KMS-11 (cell line): ENCODE measurements around the gene LASP1NB.

ENCODE experiments used
- H2AFZ ChIP-seq: fragments of 200-600 bp; sonication (generic); 2 replicates; pipeline ENCODE4 v1.6.1; 2016; ENCODE audit warnings: antibody characterized with exemption, mixed run types, low read depth
- H3K27ac ChIP-seq: fragments of 200-600 bp; sonication (generic); 2 replicates; pipeline ENCODE4 v1.6.1; 2016; ENCODE audit warnings: mild to moderate bottlenecking, mixed run types
- H3K27me3 ChIP-seq: fragments of 200-600 bp; sonication (generic); 2 replicates; pipeline ENCODE4 v1.6.1; 2017; ENCODE audit warnings: mild to moderate bottlenecking, low read depth, mixed run types, moderate library complexity; ENCODE audit not compliant: insufficient read depth
- H3K36me3 ChIP-seq: fragments of 200-600 bp; sonication (generic); 2 replicates; pipeline ENCODE4 v1.6.1; 2017; ENCODE audit warnings: mild to moderate bottlenecking, mixed run types; ENCODE audit not compliant: insufficient read depth
- H3K4me1 ChIP-seq: fragments of 200-600 bp; sonication (generic); 2 replicates; pipeline ENCODE4 v1.6.1; 2016; ENCODE audit warnings: mild to moderate bottlenecking, low read depth, mixed run types; ENCODE audit not compliant: poor library complexity, severe bottlenecking
- H3K4me2 ChIP-seq: fragments of 200-600 bp; sonication (generic); 2 replicates; pipeline ENCODE4 v1.7.0; 2016; ENCODE audit warnings: mild to moderate bottlenecking, mixed run types
- H3K4me3 ChIP-seq: fragments of 200-600 bp; sonication (generic); IDR thresholded peaks from 2 replicates; pipeline ENCODE4 v1.6.1; 2017; ENCODE audit warnings: low read depth, low read length, mixed read lengths; ENCODE audit not compliant: insufficient read depth
- H3K79me2 ChIP-seq: fragments of 200-600 bp; sonication (generic); 2 replicates; pipeline ENCODE4 v1.6.1; 2016; ENCODE audit warnings: low read depth, mixed run types; ENCODE audit not compliant: insufficient read depth
- H3K9ac ChIP-seq: fragments of 200-600 bp; sonication (generic); 2 replicates; pipeline ENCODE4 v1.6.1; 2016; ENCODE audit warnings: mild to moderate bottlenecking, mixed run types
- H4K20me1 ChIP-seq: fragments of 200-600 bp; sonication (generic); 2 replicates; pipeline ENCODE4 v1.6.1; 2016; ENCODE audit warnings: mild to moderate bottlenecking, mixed run types; ENCODE audit not compliant: insufficient read depth
- CTCF ChIP-seq: fragments of 200-600 bp; sonication (generic); conservative IDR thresholded peaks from 2 replicates; pipeline ENCODE4 v1.6.1; 2017; ENCODE audit warnings: low read depth, mild to moderate bottlenecking, antibody characterized with exemption, low read length, moderate library complexity, mixed read lengths

The LASP1NB gene

GRCh38 chr17:38915639-38915995 lies 9.8 kb upstream of the LASP1NB start:
- Histone ChIP-seq H3K4me1 (no peaks in the 10 kb centered on the region), H3K79me2 (no peaks in the 10 kb centered on the region), H3K9ac (no peak overlapping the region), H4K20me1 (no peaks in the 10 kb centered on the region), H3K36me3 (no peaks in the 10 kb centered on the region), H3K4me2 (no peak overlapping the region), H3K27ac (no peak overlapping the region), H3K27me3 (no peaks in the 10 kb centered on the region), H2AFZ (no peak overlapping the region), H3K4me3 (no peak overlapping the region)
- TF ChIP-seq CTCF = no peak

GRCh38 chr17:38916771-38917170 lies 8.6 kb upstream of the LASP1NB start:
- H3K79me2 ChIP-seq = no peaks in the 10 kb centered on the region

GRCh38 chr17:38917259-38917658 lies 8.2 kb upstream of the LASP1NB start:
- H4K20me1 ChIP-seq = no peaks in the 10 kb centered on the region
- H2AFZ ChIP-seq = no peak overlapping the region
- H3K79me2 ChIP-seq = no peaks in the 10 kb centered on the region
- no peak overlapping the region for H3K4me3 ChIP-seq
- H3K27ac ChIP-seq = no peak overlapping the region; the same call in 1 of the 2 replicates
- no peaks in the 10 kb centered on the region for H3K27me3 ChIP-seq
- H3K9ac ChIP-seq = no peak overlapping the region
- H3K36me3 ChIP-seq = no peaks in the 10 kb centered on the region
- no peak overlapping the region for H3K4me2 ChIP-seq
- no peaks in the 10 kb centered on the region for H3K4me1 ChIP-seq
- no peak for TF ChIP-seq CTCF

More at GRCh38 chr17:38916771-38917170, 8.6 kb upstream of the LASP1NB start:
- TF ChIP-seq CTCF = no peak
- Histone ChIP-seq H3K4me1 (no peaks in the 10 kb centered on the region), H3K36me3 (no peaks in the 10 kb centered on the region), H3K27ac (no peak overlapping the region), H3K27me3 (no peaks in the 10 kb centered on the region), H2AFZ (no peak overlapping the region), H3K9ac (no peak overlapping the region), H4K20me1 (no peaks in the 10 kb centered on the region), H3K4me2 (no peak overlapping the region), H3K4me3 (no peak overlapping the region)

GRCh38 chr17:38918129-38918913 lies 7.1 kb upstream of the LASP1NB start:
- Histone ChIP-seq H3K9ac (no peak overlapping the region), H4K20me1 (no peaks in the 10 kb centered on the region), H3K4me3 (no peak overlapping the region), H2AFZ (no peak overlapping the region), H3K27me3 (no peaks in the 10 kb centered on the region), H3K27ac (no peak overlapping the region), H3K36me3 (no peaks in the 10 kb centered on the region), H3K4me2 (no peak overlapping the region), H3K4me1 (no peaks in the 10 kb centered on the region), H3K79me2 (no peaks in the 10 kb centered on the region)
- no peak for TF ChIP-seq CTCF
